GM18907 (cell line): Measurements from ENCODE around the gene MLLT10.
"Not testable (repeated sequence)": the region's sequence is repeated elsewhere in the genome, so short reads cannot be mapped to it uniquely, and the experiment has no call there.

Source experiments
- ATAC-seq: cut with Tn5 transposase; IDR thresholded peaks from one replicate; pipeline ENCODE4 v1.9.1; 2021; ENCODE audit warnings: mild to moderate bottlenecking, moderate library complexity; ENCODE audit not compliant: unreplicated experiment

MLLT10 gene

DNA sequence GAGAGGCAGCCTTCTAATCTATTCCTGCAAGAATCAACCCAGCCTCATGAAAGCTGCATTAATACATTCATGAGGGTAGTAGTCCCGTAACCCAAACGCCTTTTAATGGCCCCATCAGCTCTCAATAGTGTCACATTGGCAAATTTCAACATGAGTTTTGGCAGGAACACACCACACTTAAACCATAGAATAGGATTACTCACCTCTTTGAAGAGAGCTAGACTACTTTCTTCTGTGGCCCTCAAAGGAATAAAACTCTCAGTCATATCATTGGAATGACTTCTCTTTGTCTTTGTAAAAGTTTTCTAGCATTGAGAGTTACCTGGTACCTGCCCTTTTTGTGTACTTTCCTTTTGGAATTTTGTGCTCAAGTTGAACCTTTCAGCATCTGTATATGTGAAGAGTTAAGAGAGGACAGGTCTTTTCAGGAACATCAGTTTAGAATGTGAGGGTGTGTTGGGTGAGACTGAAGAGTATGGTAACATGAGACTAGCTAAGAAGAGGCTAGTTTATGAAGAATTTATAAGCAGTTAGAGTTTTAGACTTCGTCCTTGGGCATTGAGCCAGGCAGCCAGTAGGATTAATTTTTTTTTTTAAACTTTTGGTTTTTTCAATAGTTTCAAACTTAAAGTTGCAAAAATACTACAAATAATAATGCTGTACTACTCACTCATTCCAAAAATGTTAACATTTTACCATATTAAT is 92.6 kb downstream of the MLLT10 start:
- ATAC-seq = no peak

DNA sequence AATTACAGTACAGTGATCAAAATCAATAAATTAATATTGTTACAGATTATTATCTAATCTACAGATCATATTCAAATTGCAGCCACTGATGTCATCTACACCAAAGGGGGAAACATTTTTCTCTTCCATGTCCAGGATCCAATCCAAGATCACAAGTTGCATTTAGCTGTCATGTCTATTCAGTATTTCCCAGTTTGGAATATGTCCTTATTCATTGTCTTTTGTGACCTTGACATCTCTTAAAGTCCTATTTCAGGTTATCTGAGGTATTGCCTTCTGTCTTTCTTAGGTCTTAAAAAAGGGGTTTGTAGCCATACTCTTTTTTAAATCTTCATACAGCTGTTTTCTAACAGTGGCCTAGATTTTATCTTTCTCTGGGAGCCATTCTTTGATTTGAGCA is 93.3 kb downstream of the MLLT10 start:
- ATAC-seq = no peak

DNA sequence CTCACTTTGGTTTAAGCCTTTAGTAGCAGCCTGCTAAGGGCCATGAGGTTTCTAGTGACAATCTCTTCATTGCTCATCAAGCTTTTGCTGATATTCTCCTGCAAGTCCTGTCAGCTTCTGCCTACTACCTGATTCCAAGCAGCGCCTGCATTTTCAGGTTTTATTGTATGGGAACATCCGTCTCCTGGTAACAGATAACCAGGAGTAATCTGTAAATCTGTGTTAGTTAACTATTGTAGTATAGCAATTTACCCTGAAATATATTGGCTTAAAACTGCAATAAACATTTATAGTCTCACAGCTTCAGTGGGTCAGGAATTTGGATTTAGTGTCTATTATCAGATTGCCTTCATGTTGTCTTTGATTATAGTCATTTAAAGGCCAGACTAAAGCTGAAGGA is 94.0 kb downstream of the MLLT10 start:
- no peak for ATAC-seq

DNA sequence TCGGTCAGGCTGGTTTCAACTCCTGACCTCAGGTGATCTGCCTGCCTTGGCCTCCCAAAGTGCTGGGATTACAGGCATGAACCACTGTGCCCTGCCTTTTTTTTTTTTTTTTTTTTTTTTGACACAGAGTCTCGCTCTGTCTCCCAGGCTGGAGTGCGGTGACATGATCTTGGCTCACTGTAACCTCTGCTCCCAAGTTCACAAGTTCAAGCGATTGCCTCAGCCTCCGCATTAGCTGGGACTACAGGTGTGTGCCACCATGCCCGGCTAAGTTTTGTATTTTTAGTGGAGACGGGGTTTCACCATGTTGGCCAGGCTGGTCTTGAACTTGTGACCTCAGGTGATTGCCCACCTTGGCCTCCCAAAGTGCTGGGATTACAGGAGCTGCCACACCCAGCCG is 94.6 kb downstream of the MLLT10 start:
- ATAC-seq = not testable (repeated sequence)

DNA sequence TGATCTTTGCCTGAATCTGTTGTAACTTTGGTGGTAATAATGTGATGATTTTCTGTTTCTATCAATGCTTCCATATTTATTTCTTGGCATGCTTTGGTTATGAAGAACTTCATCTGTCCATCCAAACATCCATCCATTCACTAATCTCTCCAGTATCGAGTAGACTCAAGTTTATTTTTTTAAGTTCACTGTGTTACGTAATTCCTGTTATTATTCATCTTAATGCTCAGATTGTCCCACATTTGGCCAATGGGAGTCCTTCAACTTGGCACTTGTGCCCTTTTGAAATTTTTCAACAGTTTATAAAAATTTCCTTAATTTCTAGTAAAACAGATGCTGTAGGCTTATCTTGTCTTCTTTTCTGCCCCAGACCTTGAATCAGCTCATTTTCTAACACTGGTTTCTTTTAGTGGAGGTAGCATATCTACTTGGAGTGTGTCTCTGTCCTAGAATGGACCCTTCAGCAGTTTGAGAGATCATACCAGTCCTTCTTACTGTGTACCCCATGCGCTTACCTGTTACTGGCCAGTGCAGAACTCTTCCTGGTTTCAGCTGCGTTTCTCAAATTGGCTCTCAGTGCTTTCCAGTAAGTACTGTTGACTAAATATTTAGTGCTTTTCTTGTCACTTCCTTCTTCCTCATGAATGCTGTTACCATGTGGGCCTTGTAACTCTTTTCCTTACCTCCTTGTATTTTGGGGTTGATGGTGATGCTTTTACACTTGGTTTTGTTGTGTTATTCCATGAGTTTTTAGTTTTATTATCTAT is 100.8 kb downstream of the MLLT10 start:
- ATAC-seq = no peak

DNA sequence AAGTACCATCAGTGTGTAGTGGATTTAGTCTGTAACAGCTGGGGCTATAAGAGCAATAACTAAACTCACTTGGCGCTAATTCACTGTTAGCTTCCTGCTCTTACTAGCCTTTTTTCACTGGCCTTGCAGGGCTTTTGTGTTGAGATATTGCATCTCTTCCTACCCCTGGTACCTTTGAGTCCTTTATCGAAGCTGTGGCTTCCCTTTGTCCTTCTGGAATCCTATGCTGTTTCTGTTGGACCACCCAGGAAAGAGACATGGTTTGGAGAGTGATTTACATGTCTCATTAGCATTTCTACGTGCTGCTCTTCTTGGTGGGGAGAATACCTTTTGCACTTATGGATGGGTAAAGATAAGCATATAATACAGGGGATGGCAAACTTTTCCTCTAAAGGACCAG is 103.8 kb downstream of the MLLT10 start:
- no peak for ATAC-seq

DNA sequence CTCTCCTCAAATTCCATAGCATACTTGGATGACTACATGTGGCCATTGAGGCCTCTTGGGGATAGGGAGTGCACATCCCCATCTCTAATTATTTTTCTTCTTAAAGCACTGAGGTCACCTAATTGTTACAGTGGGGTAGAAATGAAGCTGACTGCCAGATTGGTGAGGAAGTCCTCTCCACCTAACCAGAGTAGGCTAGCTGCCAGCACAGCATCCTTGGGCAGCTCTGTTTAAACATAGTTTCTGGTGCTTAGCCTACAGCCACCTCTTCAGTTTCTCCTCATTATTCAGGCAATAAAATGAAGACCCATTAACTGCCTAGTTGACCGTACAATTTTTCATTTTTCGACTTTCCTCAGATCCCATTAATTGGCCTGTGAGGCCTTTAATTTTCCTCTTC is 104.6 kb downstream of the MLLT10 start:
- no peak for ATAC-seq

DNA sequence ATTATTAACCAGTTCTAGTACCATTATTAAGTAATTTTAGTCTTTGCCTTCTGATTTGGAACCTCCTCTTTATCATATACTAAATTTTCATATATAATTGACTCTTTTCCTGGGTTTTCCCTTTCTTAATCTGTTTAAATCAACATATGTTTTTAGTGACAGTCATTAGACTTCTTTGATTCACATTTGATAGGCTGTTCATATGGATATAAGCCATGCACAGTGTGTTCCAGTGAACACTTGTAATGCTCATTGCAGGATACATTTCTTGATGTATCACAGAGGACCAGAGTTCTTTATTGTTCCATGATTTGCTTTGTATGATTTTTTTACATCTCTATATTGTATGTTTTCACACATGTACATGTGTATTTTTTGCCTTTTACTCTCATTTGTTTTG is 114.0 kb downstream of the MLLT10 start:
- ATAC-seq = no peak

DNA sequence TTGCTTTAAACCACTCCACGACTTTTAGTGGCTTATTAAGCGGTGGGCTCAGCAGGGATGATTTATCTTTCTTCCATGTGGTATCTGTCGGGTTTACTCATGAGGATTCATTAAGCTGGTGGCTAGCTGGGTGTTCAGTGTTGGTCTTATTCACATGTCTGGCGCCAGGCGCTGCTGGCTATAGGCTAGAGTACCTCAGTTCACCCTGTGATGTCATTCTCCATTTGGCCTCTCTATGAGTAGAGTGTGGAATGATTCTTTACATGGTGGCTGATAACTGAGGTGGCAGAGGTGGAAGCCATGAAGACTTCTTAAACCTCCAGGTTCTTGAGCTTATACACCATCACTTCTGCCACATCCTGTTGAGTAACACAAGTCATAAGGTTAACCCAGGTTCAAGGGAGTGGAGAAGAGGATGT is 115.4 kb downstream of the MLLT10 start:
- ATAC-seq = no peak

DNA sequence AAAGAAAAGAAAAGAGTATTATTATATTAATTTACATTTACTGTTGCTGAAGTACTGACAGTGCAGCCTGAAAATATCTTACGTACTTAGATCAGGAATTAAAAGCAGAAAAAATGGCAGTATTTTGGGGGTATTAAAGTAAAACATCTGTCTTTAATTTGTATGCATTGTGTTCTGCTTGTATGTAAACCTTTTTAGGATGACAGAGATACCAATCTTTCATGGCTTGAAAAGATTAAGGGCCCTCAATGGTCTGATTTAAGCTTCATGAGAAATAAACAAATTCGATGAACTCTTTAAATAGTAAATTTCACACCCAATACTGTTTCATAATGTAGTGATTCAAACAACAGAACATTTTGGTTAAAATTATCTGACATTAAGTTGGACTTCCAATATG is 116.3 kb downstream of the MLLT10 start:
- no peak for ATAC-seq

DNA sequence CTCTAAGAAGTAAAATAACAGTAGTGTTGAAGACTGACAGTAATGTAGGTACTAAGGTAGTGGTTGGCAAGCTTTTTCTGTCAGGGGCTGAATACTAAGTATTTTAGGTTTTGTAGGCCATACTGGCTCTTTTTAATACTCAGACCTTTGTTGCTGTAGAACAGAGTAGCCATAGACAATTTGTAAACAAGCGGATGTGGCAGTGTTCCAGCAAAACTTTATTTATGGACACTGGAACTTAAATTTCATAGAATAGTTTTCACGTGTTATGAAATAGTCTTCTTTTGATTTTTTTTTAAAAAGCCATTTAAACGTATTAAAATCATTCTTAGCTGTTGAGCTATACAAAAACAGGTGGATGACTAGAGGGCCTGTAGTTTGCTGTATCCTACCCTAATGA is 121.2 kb downstream of the MLLT10 start:
- no peak for ATAC-seq

DNA sequence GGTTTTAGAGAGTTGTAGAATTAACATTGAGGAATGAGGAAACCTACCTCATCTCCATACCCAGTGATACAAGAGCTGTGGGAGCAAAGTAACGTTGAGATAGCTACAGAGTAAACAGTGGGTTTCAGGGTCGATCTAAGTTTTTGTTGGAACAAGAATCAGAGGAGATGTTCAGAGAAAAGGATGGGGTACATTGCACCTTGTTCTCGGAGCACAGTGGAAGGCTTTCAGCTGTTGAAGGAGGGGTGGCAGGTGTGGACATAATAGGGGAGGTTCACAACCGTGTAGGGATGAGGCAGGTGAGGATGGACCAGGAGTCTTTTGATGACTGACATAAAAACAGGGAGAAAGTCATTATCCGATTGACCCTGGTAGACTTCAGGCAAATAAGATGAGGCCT is 121.7 kb downstream of the MLLT10 start:
- ATAC-seq = no peak

DNA sequence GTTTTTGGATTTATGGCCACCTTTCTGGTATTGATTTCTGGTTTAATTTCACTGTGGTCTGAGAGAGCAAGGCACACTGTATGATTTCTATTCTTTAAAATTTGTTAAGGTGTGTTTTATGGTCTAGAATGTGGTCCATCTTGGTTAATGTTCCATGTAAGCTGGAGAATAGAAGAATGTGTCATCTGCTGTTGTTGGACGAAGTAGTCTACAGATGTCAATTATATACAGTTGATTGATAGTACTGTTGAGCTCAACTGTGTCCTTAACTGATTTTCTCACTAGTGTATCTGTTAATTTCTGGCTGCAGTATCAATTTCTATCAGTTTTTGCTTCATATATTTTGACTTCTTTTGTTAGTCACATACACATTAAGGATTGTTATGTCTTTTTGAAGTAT is 127.1 kb downstream of the MLLT10 start:
- no peak for ATAC-seq

DNA sequence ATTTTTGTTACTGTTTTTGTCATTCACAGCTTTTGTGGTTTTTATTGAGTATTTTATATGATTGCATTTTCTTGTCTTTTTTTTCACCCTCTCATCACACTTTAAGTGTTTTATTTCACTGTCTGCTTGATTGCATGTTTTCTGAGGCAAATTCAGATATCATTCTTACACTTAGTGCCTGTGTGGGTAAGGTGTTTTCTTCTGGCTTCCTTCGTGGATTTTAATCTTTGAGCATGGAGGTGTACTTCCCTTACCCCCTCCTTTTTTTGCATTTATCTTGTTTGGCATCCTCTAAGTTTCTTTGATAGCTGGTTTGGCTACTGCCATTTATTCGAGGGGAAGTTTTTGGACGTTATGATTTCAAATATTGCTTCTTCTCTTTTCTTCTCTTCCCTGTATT is 127.9 kb downstream of the MLLT10 start:
- no peak for ATAC-seq

DNA sequence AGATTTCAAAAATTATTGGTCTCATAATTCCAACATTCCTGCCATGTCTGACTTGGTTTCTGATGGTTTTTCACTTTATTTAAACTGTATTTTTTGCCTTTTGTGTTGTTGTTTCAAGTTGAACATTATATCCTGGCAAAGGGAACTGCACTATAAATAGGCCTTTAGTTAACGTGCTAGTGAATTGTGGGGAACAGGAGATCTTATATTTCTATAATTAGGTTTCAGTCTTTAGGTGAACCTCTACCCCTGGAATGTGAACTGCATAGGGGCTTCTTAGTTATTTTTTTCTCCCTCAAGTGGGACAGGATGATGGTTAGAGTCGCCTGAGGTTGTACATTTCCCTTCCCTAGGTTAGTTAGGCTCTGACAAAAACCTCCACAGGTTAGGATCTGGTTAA is 128.6 kb downstream of the MLLT10 start:
- no peak for ATAC-seq

DNA sequence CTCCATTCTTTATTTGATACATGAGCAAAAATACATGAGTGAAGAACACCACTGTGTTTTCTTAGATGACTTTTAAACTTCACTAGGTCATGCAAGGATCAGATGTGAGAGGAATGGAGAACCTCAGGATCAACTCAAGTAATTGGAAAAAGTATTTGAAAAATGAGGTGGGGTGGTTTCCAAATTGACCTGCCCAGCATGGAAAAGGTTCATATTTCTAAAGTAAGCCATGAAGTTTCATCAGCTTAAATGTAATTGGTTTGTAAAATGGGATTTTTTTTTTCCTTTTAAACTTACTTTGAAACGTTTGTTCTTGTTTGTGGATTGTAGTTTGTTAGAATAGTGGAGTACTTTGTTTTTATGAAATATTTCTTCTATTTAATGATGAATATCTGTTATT is 134.8 kb downstream of the MLLT10 start:
- ATAC-seq = no peak

DNA sequence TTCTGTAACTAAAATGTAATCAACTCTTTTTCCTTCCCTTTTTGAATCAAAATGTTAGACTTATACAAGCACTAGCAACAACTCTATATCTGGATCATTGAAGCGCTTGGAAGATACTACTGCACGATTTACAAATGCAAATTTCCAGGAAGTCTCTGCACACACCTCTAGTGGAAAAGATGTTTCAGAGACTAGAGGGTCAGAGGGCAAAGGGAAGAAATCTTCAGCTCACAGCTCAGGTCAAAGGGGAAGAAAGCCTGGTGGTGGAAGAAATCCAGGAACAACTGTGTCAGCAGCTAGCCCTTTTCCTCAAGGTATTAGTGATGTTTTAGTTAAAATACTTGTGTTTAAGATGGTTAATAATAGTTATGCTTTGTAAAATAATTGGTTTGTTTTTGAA is 136.4 kb downstream of the MLLT10 start:
- no peak for ATAC-seq

DNA sequence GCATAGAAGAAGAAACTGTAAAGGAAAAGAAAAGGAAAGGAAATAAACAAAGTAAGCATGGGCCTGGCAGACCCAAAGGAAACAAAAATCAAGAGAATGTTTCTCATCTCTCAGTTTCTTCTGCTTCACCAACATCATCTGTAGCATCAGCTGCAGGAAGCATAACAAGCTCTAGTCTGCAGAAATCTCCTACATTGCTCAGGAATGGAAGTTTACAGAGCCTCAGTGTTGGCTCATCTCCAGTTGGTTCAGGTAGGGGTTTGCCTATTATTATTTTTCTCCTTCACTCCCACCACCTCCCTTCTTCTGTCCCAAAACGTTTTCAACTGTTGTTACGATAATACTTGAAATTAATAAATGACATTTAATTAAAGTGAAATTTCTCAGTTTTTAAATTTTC is 139.6 kb downstream of the MLLT10 start:
- no peak for ATAC-seq

DNA sequence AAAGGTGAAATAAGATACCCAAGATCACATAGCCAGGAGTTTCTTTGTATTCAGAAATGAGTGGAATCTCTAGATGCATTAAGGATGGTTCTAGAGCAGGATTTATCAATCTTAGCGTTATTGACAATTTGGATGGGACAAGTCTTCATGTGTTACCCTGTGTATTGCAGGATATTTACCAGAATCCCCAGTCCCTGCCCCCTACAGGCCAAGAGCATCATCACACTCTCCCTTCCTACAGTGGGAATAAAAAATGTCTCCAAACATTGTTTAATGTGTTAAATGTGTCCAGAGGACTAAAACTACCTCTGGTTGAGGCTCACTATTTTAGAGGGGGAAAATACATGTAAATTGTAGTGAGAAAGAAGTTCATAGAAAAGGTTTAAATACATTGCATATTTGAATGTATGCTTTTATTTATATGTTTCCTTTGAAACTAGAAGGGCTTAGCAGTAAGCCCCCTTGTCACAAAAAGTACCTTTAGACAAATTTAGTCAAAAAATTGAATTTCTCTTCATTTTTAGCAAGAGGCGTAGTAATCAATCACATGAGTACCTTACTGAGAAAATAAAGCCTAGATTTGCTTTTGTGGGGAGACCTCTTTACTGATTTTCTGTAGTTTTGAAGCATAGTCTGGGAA is 141.2 kb downstream of the MLLT10 start:
- ATAC-seq = peak; percentile 51

DNA sequence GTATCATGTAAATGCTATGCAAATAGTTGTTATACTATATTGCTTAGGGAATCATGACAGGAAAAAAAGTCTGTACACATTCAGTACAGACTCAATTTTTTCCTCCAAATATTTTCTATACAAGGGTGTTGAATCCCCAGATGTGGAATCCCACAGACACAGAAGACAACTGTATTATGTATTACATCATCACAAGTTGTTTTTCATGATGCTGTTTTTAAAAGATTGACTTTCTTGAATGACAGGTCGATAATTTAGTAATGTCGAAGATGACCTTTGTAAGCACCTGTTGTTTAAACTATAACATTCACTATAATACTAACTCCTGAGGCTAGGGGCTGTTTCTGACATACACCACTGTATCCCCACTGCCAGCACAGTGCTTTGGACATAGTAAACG is 143.5 kb downstream of the MLLT10 start:
- no peak for ATAC-seq

DNA sequence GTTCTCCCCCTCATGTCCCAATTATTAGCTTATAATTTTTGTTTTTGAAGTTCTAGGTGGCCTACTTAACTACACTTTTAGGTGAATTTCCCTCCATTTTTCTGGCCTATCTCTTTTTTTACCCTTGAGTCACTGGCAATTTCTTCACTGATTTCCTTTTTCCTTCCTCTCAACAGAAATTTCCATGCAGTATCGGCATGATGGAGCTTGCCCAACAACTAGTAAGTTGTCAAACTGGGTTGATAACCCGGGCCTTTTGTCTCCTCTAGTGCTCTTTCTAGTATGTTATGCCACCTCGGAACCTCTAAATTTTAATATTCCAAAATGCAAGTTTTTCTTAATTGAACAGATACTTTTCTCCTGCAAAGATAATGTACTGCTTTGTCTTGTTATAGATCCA is 147.1 kb downstream of the MLLT10 start:
- ATAC-seq = no peak
